ENCODE results near the gene CNOT6. TPM values are rescaled to one million over a fixed set of nuclear protein-coding genes. Genes with fewer than 3 reads are reported as not detected.

CNOT6 gene
- total and polyA plus RNA-seq, 2 donors (not counting 1 experiment from before 2014, with no cell fraction given): 12.7 to 19.5 TPM

DNA sequence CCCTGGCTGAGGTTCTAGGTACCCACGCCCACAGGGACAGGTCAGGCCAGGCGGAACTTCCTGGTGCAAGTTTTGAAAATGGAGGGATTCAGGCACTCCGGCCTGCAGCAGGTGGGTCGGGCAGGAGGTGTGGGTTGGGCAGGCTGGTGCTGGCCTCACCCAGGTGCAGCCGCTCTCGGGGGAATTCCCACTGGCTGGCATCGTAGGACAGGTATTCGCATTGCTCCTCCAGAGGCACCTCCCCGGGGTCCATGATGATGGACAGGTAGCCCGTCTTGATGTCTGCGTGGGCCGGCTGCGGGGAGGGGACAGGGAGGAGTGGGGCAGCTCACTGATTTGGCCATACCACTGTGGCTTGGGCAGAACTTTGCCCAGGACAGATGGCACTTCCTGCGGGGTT, 125.8 kb downstream of the CNOT6 start:
- Histone ChIP-seq H3K27me3 (ENCODE audit: control insufficient read depth, insufficient read depth, low read length) (no peaks in the 10 kb centered on the region), H3K4me1 (ENCODE audit: control insufficient read depth, extremely low read depth, insufficient read depth, low read length) (no peaks in the 10 kb centered on the region), H3K9ac (ENCODE audit: insufficient read depth, low read length) (no peak overlapping the region), H3K4me2 (ENCODE audit: extremely low read depth, insufficient read depth, low read length) (no peak overlapping the region), H3K27ac (ENCODE audit: insufficient read depth, low read length) (no peak overlapping the region), H3K4me3 (replicated peaks in 1 of 4; ENCODE audit: control extremely low read depth in 1 of 4, insufficient read depth in 1 of 4, low read depth in 3 of 4, low read length in 4 of 4) (no peak overlapping the region), H3K9me3 (ENCODE audit: control insufficient read depth, insufficient read depth, low read depth, low read length) (no peaks in the 10 kb centered on the region), H3K36me3 (ENCODE audit: control insufficient read depth, insufficient read depth, low read length) (no peaks in the 10 kb centered on the region), H3K79me2 (ENCODE audit: control insufficient read depth, insufficient read depth, low read length) (no peaks in the 10 kb centered on the region), H2AFZ (ENCODE audit: low read length) (no peak overlapping the region), H4K20me1 (ENCODE audit: control insufficient read depth, extremely low read depth, insufficient read depth, low read length) (no peaks in the 10 kb centered on the region)
- TF ChIP-seq EZH2 (IDR thresholded peaks at IDR 0.05; ENCODE audit: low read length, missing control alignments): no peak
- TF ChIP-seq, protein P1, sequence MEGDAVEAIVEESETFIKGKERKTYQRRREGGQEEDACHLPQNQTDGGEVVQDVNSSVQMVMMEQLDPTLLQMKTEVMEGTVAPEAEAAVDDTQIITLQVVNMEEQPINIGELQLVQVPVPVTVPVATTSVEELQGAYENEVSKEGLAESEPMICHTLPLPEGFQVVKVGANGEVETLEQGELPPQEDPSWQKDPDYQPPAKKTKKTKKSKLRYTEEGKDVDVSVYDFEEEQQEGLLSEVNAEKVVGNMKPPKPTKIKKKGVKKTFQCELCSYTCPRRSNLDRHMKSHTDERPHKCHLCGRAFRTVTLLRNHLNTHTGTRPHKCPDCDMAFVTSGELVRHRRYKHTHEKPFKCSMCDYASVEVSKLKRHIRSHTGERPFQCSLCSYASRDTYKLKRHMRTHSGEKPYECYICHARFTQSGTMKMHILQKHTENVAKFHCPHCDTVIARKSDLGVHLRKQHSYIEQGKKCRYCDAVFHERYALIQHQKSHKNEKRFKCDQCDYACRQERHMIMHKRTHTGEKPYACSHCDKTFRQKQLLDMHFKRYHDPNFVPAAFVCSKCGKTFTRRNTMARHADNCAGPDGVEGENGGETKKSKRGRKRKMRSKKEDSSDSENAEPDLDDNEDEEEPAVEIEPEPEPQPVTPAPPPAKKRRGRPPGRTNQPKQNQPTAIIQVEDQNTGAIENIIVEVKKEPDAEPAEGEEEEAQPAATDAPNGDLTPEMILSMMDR (conservative IDR thresholded peaks at IDR 0.05 in 1 of 2, IDR thresholded peaks at IDR 0.05 in 1 of 2; ENCODE audit: low read depth in 1 of 2, low read length in 2 of 2): no peak
- no peak for DNase-seq (ENCODE audit: low read depth in 2 of 2)

DNA sequence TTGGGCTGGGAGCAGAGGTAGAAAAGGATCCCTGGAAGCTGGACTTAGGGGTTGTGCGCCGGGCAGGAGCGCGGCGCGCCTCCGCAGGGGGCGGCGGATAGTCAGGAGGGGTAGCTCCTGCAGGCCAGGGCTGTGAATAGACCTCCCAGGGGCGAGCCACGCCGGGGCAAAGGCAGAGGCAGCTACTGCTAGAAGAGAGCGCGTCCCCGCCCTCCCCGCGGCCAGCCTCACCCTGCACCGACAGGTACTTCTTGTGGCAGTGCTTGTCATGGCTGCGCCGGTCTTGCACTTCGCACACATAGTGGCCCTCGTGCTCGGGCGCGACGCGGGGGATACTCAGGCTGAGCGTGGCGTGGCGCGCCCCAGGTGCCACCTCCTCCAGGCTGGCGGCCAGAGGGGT, 127.1 kb downstream of the CNOT6 start:
- no peaks in the 10 kb centered on the region for H4K20me1 ChIP-seq (ENCODE audit: control insufficient read depth, extremely low read depth, insufficient read depth, low read length)
- H3K9me3 ChIP-seq (ENCODE audit: control insufficient read depth, insufficient read depth, low read depth, low read length): no peaks in the 10 kb centered on the region
- H3K9ac ChIP-seq (ENCODE audit: insufficient read depth, low read length): no peak overlapping the region
- no peak for DNase-seq (ENCODE audit: low read depth in 2 of 2)
- H2AFZ ChIP-seq (ENCODE audit: low read length): no peak overlapping the region
- H3K4me1 ChIP-seq (ENCODE audit: control insufficient read depth, extremely low read depth, insufficient read depth, low read length): no peaks in the 10 kb centered on the region
- no peaks in the 10 kb centered on the region for H3K79me2 ChIP-seq (ENCODE audit: control insufficient read depth, insufficient read depth, low read length)
- no peak overlapping the region for H3K27ac ChIP-seq (ENCODE audit: insufficient read depth, low read length)
- no peak overlapping the region for H3K4me3 ChIP-seq (replicated peaks in 1 of 4; ENCODE audit: control extremely low read depth in 1 of 4, insufficient read depth in 1 of 4, low read depth in 3 of 4, low read length in 4 of 4)
- no peaks in the 10 kb centered on the region for H3K36me3 ChIP-seq (ENCODE audit: control insufficient read depth, insufficient read depth, low read length)
- no peak for TF ChIP-seq EZH2 (IDR thresholded peaks at IDR 0.05; ENCODE audit: low read length, missing control alignments)
- TF ChIP-seq, protein P1 (conservative IDR thresholded peaks at IDR 0.05 in 1 of 2, IDR thresholded peaks at IDR 0.05 in 1 of 2; ENCODE audit: low read depth in 1 of 2, low read length in 2 of 2): no peak
- H3K4me2 ChIP-seq (ENCODE audit: extremely low read depth, insufficient read depth, low read length): no peak overlapping the region
- H3K27me3 ChIP-seq (ENCODE audit: control insufficient read depth, insufficient read depth, low read length): no peaks in the 10 kb centered on the region

DNA sequence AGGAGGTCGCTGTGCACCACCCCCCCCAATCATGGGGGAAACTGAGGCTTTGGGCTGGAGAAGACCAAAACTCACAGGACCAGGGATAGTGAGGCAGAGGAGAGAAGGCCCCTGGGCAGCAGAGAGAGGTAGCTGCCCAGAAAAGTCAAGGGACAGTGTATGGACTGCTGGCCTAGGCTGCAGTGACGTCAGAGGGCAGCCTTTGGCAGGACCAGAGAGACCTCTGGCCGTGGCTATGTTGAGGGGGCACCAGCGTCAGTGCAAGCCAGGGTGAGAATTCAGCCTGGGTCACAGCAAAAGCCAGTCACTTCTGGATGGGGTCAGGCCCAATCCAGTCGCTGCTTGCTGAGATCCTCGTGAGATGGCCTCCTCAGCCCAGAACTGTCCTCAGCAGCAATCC, 128.7 kb downstream of the CNOT6 start:
- Histone ChIP-seq H3K9me3 (ENCODE audit: control insufficient read depth, insufficient read depth, low read depth, low read length) (no peaks in the 10 kb centered on the region), H3K27ac (ENCODE audit: insufficient read depth, low read length) (no peak overlapping the region), H3K36me3 (ENCODE audit: control insufficient read depth, insufficient read depth, low read length) (no peaks in the 10 kb centered on the region), H4K20me1 (ENCODE audit: control insufficient read depth, extremely low read depth, insufficient read depth, low read length) (no peaks in the 10 kb centered on the region), H3K27me3 (ENCODE audit: control insufficient read depth, insufficient read depth, low read length) (no peaks in the 10 kb centered on the region), H3K4me2 (ENCODE audit: extremely low read depth, insufficient read depth, low read length) (no peak overlapping the region), H3K4me1 (ENCODE audit: control insufficient read depth, extremely low read depth, insufficient read depth, low read length) (no peaks in the 10 kb centered on the region), H3K9ac (ENCODE audit: insufficient read depth, low read length) (no peak overlapping the region), H2AFZ (ENCODE audit: low read length) (no peak overlapping the region), H3K4me3 (replicated peaks in 1 of 4; ENCODE audit: control extremely low read depth in 1 of 4, insufficient read depth in 1 of 4, low read depth in 3 of 4, low read length in 4 of 4) (no peak overlapping the region), H3K79me2 (ENCODE audit: control insufficient read depth, insufficient read depth, low read length) (no peaks in the 10 kb centered on the region)
- TF ChIP-seq EZH2 (IDR thresholded peaks at IDR 0.05; ENCODE audit: low read length, missing control alignments): no peak
- TF ChIP-seq, protein P1 (conservative IDR thresholded peaks at IDR 0.05 in 1 of 2, IDR thresholded peaks at IDR 0.05 in 1 of 2; ENCODE audit: low read depth in 1 of 2, low read length in 2 of 2): no peak
- no peak for DNase-seq (ENCODE audit: low read depth in 2 of 2)

Measured in fibroblast of lung (primary cell).